GM10248 (cell line): ENCODE results near the gene NR4A1.

Experiments used
- CTCF ChIA-PET: fragments of 300-600 bp; sonication (Branson Sonifier 250); formaldehyde crosslinking; extraction: SDS; loops from one replicate; lab custom pipeline; 2021; ENCODE audit warnings: antibody characterized with exemption; lab: Yijun Ruan, JAX
- POLR2A ChIA-PET: fragments of 350-650 bp; sonication (Branson Sonifier 250); formaldehyde crosslinking; extraction: SDS; loops from one replicate; lab custom pipeline; 2020; ENCODE audit warnings: antibody characterized with exemption; lab: Yijun Ruan, JAX
- DNase-seq: peaks from one replicate; pipeline ENCODE4 v3.0.0; 2012; ENCODE audit errors: extremely low spot score
- TF ChIP-seq, protein P1 (sequence below): IDR thresholded peaks from 2 replicates; pipeline ENCODE4 v1.5.1; 2012; ENCODE audit warnings: mild to moderate bottlenecking, low read depth; ENCODE audit errors: extremely low read depth, missing control alignments, control extremely low read depth

Gene NR4A1

DNA sequence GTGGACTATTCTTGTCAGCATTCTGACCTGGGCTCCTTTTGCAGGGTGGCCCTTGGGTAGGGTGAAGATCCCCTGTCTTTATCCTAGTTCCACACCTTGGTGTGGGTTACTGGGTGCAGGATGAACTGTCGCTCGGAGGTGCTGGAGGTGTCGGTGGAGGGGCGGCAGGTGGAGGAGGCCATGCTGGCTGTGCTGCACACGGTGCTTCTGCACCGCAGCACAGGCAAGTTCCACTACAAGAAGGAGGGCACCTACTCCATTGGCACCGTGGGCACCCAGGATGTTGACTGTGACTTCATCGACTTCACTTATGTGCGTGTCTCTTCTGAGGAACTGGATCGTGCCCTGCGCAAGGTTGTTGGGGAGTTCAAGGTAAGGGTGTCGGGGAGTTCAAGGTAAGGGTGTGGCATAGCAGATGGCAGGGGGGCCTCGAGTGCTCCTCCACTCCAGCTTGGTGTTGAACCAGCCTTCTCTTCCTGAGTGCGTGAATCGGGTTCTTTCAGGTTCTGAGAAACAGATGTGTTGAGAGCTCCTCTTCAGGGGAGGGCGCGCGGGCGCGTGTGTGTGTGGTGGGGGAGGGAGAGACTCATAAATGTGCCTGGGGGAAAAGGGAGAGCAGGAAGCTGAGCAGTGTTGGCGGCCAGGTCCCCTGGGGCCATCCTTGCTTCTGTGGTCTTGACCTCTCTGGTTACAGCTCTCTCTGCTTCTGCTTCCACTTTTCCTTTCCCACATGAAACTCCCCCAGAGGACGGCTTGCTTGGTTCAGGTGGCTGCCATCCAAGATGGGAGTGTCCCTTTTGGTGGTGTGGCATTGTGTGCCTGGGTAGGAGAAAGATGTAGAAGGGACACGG lies 22.5 kb downstream of the NR4A1 start:
- TF ChIP-seq, protein P1, sequence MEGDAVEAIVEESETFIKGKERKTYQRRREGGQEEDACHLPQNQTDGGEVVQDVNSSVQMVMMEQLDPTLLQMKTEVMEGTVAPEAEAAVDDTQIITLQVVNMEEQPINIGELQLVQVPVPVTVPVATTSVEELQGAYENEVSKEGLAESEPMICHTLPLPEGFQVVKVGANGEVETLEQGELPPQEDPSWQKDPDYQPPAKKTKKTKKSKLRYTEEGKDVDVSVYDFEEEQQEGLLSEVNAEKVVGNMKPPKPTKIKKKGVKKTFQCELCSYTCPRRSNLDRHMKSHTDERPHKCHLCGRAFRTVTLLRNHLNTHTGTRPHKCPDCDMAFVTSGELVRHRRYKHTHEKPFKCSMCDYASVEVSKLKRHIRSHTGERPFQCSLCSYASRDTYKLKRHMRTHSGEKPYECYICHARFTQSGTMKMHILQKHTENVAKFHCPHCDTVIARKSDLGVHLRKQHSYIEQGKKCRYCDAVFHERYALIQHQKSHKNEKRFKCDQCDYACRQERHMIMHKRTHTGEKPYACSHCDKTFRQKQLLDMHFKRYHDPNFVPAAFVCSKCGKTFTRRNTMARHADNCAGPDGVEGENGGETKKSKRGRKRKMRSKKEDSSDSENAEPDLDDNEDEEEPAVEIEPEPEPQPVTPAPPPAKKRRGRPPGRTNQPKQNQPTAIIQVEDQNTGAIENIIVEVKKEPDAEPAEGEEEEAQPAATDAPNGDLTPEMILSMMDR: no peak
- POLR2A ChIA-PET: no interaction called here
- CTCF ChIA-PET: interaction anchor here (1.1 to 42.5 kb wide), 5 partner anchors 8 to 47 kb away, joined by 3 to 1220 read pairs (median 28); partner anchors contain the start of gene SMIM41
- no peak for DNase-seq

DNA sequence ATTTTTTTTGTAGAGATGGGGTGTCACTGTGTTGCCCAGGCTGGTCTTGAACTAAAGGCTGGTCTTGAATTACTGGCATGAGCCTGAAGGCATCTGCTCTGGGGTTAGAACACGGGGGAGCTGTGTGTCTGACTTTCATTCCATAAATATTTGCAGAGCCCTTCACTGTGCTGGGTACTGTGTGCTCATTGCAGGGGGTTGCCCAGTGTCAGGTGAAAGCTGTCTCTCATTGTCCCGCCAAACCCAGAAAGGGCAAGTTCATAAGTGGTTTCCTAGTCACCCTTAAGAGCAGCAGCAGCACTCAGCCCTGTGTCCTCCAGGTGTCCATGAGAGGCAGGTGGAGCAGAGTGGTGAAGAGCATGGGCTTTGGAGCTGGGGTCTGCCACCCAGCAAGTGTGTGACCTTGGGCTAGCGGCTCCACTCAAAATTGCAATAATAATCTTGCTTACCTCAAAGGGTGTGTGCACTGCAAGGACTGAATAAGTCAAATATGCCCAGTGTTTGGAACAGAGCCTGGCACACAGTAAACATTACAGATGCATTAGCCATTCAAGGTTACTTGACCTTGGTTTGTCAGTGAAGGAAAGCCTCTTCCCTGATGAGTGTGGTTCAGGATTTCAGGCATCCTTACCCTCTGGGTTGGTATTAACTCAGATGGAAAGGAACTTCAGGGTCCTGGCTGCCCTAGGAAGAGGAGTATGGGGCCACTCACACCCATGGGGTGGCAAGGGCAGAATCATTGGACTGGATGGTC lies 23.9 kb downstream of the NR4A1 start:
- no peak for DNase-seq
- ChIA-PET POLR2A (no interaction called here), CTCF (interaction anchor here (1.3 to 42.5 kb wide), 4 partner anchors 7 to 83 kb away, joined by 3 to 1220 read pairs (median 56); partner anchors contain the start of gene SMIM41)
- TF ChIP-seq, protein P1: no peak

DNA sequence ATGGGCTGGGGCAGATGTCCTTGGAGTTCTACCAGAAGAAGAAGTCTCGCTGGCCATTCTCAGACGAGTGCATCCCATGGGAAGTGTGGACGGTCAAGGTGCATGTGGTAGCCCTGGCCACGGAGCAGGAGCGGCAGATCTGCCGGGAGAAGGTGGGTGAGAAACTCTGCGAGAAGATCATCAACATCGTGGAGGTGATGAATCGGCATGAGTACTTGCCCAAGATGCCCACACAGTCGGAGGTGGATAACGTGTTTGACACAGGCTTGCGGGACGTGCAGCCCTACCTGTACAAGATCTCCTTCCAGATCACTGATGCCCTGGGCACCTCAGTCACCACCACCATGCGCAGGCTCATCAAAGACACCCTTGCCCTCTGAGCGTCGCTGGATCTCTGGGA lies 25.6 kb downstream of the NR4A1 start:
- POLR2A ChIA-PET: no interaction called here
- CTCF ChIA-PET: interaction anchor here (1.2 to 42.5 kb wide), 2 partner anchors 44 to 46 kb away, joined by 3 to 1220 read pairs; no protein-coding TSS in a partner anchor
- TF ChIP-seq, protein P1: no peak
- DNase-seq: no peak

DNA sequence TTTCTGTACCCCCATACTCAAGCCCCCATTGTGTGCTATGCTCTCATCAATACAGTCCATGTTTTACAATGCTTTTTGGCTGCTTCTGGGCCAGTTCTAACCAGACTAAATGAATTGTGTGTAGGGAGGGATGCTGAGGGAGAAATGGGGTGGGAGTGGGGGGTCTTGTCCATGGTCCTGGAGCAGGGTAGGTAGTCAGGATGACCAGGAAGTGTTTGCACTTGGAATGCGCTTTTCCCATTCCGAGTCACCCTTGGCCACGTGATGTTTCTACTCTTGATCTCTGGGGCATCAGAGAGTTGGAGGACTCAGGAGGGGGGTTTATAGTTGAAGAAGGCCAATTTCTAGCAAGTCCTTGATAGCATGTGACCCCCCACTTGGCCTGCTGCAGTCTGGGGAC lies 27.0 kb downstream of the NR4A1 start:
- DNase-seq: no peak
- POLR2A ChIA-PET: interaction anchor here (0.7 kb wide), 1 partner anchor 50 kb away, joined by 9 read pairs; no protein-coding TSS in a partner anchor
- CTCF ChIA-PET: interaction anchor here (9.4 to 42.5 kb wide), 2 partner anchors 7 to 46 kb away, joined by 108 to 1220 read pairs; partner anchors contain the start of gene ATG101
- TF ChIP-seq, protein P1: no peak

DNA sequence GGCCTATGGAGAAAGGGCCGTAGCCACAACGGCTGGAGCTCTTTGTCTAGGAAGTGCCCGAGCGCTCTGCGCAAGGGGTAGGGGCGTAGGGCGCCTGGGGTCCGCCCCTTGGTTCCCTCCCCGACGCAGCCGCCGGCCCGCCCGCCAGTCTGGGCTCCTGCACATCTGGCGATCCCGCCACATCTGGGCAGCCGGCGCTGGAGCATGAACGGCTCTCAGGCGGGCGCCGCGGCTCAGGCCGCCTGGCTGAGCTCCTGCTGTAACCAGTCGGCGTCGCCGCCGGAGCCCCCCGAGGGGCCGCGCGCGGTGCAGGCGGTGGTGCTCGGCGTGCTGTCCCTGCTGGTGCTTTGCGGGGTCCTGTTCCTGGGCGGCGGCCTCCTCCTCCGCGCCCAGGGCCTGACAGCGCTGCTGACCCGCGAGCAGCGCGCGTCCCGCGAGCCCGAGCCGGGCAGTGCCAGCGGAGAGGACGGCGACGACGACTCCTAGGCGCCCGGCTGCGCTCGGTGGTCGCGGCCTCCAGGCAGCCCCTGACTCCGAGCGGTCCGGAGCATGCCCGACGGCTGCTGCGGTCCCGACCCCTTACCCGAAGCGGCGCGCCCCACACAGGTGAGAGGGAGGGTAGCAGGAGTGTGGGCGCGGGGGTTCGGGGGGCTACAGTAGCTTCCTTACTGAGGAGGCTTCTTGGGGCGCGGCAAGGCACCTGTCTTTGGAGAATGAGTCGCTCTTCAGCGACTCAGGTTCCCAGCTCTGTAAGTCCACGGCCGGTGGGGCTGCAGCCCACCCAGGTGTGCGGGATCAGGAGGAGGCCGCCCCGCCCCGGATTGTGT lies 28.5 kb downstream of the NR4A1 start, which contains the start of gene SMIM41:
SMIM41 (plus strand) TSS at position 129 of the 827 bp plus-strand sequence; CDS start at position 205, 76 bp downstream.
- DNase-seq: no peak

More for the DNA sequence above, 28.5 kb downstream of the NR4A1 start, which contains the start of gene SMIM41:
- TF ChIP-seq, protein P1: no peak
- CTCF ChIA-PET: interaction anchor here (1.5 to 42.5 kb wide), 4 partner anchors 8 to 47 kb away, joined by 5 to 1220 read pairs (median 60); partner anchors contain the start of gene ATG101
- POLR2A ChIA-PET: interaction anchor here (2.2 kb wide), 1 partner anchor 10 kb away, joined by 6 read pairs; the partner anchor contains the start of gene ATG101
